ENCODE results near the gene SIAH1.

DNA sequence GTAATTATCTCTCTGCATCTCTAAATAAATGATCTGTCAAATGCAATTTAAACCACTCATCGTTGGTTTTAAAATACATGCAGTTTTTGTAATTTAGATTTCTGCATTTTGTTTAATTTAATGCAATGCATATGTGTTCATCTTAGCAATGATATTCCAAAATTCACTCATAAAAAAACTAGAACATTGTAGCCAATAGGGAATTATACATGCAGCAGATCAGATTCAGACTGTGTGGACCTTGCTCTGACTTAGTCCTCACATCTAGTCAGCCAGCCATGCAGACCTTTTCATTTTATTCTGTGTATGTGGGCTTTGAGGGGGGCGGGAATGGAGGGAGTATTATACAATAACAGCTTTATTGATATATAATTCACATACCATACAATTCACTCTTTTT, 37.3 kb upstream of the SIAH1 start:
- TF ChIP-seq POLR2A (IDR thresholded peaks at IDR 0.05), result no peak
- TF ChIP-seq, protein P1, sequence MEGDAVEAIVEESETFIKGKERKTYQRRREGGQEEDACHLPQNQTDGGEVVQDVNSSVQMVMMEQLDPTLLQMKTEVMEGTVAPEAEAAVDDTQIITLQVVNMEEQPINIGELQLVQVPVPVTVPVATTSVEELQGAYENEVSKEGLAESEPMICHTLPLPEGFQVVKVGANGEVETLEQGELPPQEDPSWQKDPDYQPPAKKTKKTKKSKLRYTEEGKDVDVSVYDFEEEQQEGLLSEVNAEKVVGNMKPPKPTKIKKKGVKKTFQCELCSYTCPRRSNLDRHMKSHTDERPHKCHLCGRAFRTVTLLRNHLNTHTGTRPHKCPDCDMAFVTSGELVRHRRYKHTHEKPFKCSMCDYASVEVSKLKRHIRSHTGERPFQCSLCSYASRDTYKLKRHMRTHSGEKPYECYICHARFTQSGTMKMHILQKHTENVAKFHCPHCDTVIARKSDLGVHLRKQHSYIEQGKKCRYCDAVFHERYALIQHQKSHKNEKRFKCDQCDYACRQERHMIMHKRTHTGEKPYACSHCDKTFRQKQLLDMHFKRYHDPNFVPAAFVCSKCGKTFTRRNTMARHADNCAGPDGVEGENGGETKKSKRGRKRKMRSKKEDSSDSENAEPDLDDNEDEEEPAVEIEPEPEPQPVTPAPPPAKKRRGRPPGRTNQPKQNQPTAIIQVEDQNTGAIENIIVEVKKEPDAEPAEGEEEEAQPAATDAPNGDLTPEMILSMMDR (IDR thresholded peaks at IDR 0.05), result no peak
- no peak for TF ChIP-seq EP300 (IDR thresholded peaks at IDR 0.05)
- no peak for TF ChIP-seq POLR2AphosphoS5 (IDR thresholded peaks at IDR 0.05)
